Fibroblast of skin of back (primary cell): Measurements from ENCODE around the gene PTPRM.
A peak's percentile ranks its signal among the peaks of the same experiment; 100 is the strongest.

Experiments
- DNase-seq: peaks from one replicate; pipeline ENCODE4 v3.0.0-alpha.2; 2013

The PTPRM gene

DNA sequence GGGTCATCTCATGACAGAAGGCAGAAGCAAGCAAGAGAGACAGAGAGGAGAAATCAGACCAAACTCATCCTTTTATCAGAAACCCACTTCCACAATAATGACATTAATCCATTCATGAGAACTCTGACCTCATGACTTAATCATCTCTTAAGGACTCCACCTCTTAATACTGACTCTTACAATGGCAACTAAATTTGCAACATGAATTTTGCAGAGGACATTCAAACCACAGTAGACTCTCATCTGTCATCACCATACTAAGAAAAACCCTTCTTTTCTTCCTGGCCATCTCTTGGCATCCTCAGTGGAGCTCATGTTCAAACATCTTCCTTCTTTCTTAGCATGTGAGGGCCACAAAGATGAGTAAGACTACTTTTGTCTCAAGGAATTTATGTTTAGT is 565.9 kb downstream of the PTPRM start:
- DNase-seq: no peak

DNA sequence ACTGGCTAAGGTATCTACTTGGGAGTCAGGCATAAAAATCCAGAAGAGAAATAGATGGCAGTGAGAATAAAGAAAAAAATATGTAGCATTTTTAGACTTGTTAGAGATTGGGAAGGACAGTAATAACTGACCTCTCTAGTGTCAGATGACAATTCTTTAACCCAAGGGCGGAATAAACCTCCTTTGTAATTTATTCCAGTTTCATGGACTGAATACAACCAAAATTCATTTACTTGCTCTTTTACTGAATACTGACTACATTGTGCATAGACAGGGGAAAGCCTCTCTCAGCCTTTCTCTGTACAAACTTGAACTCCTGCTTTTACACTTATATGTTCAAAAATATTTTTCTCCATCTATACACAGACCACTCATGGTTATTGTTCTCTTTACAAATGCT is 566.8 kb downstream of the PTPRM start:
- no peak for DNase-seq

DNA sequence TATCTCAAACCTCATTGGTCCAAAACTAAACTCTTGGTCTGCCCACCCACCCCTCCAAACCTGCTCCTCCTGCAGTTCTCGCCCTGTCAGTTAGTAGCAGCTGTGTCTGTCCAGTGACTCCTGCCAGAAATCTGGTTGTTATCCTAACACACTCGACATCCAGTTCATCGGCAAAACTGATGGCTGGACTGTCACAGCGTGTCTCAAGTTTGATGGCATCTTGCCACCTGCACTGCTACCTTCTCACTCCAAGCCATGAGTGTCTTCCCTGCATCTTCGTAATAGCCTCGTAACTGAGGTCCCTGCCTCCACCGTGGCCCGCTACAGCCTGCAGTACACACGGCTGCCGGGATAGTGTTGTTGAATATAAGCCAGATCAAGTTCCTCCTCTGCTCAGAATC is 572.0 kb downstream of the PTPRM start:
- DNase-seq: no peak

DNA sequence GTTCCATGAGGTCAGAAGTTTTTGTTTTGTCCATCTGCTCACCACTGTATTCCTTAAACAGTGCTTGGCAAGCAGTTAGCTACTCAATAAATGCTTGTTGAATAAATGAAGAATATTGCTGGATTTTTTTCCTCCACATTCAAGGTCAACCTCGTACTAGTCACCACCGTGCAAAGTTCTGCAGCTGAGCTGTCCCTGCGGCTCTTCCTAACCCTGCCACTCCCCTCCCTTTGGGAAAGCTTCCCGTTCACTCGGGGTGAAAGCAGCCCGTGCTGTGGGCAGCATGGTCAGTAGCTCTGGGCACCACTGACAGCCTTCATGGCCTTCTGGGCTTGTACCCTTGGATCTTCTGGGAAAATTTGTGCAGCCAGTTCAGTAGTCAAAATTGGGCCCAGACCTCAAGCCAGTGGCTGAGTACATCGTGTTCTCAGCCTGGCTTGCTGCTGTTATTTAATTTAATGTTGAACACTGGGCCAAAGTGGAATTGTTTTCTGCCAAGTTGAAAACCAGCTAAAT is 572.8 kb downstream of the PTPRM start:
- DNase-seq: no peak

DNA sequence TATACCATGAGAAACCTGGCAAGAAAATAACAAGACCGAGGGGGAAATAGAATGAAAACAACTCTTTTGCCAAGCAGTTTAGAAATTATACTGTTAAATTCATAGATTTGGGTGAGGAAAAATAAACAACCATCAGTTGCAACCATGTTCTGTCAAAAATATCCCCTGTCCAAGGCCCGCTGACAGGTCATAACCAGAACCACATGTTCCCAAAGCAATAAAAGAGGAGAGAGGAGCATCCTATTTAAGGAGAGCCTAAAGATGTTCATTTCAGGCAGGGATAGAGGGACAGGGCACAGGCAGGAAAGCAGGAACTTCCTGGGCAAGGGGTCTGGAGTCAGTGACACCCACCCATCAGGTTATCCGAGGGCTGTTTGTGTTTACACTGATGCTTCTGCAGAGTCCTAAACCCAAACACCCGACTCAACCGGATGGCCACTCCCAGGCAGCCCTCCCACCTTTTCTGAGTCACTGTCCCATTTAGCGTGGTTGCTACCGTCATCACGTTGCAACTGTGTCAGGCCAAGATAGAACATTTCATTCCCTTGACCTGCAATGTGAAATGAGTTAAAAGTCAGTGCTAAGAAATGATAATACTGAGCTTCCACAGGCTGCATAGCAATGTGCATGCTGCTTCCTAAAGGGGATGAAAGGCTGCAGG is 573.9 kb downstream of the PTPRM start:
- peak; percentile 33 for DNase-seq

DNA sequence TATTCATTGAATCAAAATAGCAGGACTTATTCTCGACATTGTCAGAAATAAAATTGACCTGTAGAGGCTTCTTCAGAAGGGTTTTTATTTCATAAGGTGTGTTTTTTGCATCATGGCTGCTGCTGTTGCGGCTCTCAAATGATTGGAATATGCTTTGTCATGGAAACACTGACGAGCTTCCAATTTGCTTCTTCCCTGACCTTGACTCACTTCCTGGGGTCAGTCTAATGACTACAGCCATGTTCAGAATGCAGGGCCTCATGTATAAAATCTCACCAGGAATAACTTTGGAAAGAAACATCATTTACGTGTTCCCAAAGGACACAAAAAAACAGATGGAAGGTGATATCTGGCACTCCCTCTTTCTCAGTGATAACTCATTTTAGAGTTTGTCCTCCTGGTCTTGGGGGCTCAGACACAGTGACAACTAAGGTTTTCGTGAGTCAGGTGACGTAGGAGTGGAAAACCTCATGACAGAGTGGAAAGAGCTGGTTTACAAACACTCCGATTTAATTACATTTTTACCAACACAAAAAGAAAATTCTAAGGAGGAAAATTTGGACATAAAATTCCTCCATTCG is 575.1 kb downstream of the PTPRM start:
- DNase-seq: peak; percentile 26

DNA sequence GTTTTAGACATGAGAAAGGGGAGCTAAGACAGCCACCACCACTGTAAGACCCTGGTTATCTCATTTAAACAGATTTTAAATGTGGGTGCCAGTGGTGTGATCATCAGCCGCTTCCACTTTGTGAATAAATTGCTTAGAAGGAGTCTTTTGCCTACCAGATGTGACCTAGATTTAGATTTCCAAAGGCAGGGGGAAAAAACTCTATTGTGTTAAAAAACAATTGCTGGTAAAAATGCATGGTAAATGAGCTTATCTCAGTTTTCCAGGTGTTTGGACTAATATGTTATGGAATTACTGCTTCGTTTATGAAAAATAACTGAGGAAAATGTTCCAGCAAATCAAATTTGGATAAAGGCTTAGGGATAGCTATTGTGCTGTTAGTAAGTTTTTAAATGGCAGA is 575.8 kb downstream of the PTPRM start:
- DNase-seq: no peak

DNA sequence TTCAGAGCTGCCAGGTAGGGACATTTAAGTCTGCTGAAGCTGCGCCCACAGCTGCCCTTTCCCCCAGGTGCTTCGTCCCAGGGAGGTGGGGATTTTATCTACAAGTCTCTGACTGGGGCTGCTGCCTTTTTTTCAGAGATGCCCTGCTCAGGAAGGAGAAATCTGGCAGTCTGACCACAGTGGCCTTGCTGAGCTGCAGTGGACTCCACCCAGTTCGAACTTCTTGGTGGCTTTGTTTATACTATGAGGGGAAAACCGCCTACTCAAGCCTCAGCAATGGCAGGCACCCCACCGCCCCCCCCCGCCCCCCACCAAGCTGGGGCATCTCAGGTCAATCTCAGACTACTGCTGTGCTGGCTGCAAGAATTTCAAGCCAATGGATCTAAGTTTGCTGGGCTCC is 584.1 kb downstream of the PTPRM start:
- DNase-seq: peak; percentile 72

DNA sequence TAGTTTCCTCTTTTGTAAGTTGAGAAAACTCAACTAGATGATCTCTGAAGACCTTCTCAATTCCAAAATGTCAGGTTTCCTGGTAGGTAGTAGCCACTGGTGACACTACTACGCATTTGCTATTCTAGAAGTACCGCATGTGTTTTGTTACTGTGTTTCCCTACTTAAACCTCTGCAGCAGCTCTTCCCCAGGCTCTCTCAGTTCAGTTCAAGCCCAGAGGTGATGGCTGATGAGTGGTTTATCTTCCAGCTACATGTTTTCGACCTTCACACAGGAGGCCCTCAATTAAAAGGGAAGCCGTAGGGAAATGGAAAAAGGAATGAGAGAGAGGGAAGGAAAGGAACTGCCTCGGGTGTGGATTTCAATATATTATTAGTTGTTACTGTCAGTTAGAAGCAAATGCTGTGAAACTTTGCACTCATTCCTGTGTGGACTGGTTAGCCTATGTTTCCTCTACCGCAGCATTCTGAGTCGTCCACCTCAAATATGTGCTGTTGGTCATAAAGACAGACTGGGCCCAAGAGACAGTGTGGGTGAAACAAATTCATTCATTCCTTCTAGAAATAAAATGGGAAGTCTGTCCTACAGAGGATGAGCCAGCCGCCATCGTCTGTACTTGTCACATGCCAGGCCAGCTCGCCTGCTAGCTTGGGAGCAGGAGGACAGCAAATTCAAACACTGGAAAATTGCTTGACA is 586.9 kb downstream of the PTPRM start:
- peak; percentile 88 for DNase-seq

DNA sequence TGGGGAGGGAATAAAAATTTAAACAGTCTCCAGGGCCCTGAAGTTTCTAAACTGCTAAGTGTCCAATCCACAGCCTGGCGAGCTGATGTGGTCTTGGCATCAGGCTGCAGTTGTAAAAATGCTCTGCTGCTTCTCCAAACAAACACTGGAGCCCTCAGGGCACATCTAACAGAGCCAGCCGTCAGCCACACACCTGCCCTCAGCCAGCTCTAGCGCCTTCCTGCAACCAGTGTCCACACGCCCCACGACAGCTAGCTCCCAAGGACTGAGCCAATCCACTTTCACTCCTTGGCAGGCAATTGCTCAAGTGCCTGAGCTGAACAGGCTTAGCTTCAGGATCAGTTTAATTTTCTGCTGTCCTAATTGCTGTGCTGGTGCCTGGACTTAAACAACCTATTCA is 595.7 kb downstream of the PTPRM start:
- DNase-seq: no peak

DNA sequence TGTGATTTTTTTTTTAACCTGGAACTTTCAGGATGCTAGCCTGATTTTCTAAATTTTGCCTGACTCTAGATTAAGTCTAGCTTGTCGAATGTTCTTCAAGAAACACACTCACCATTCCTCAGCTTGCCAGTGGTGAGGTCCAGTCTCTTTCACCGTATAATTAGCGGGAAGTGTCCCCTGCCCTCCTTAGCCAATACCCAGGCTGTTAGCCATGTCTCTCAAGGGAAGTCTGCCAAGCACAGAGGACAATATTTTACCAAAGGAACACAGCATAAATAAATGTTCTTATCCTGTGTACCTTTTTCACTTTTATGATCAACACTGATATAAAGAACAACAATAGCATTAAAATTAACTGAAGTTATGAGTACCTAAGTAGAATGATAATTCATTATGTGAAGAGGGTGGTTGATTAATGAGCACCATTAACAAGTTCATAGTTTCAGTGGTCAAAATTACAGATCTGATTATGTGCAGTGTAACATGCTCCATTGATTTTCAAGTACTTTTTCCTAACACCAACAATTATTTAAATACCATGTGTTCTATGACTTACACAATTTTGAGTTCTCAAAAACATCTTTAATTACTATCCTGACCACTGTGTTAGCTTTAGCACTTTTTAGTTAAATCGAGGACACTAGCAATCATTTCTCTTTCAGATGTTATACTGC is 596.3 kb downstream of the PTPRM start:
- no peak for DNase-seq

DNA sequence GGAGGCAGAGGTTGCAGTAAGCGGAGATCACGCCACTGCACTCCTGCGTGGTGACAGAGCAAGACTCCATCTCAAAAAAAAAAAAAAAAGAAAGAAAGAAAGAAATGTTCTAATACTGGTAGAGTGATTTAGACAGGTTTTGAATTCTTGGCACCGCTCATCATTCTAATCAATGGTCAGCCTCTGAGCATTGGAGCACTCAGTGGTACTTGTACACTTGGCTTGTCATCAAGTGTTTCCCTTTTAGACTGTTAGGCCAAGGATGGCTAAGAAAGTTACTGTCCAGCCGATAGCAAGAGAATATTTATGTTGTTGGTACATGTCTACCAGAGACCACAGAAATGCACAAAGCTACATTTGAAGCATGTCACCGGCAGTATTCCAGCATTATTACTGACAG is 598.0 kb downstream of the PTPRM start:
- no peak for DNase-seq

DNA sequence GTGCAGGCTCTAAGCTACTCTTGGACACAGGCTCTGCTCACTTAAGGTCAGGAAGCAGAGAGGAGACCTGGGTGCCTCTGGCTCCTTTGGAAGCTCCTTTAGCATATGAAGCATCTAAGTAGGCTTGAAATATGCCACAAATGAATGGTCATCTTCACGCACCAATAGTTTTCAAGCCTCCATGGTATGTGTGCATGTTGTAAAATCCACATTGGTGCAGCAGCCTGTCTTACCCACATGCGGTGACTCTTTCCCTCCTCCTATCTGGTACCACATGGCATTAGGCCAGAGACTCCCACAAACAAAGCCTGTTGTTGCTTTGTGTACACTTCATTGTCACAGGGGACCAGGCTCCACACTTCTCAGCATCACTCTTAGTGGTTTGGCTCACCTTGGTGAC is 599.9 kb downstream of the PTPRM start:
- no peak for DNase-seq

DNA sequence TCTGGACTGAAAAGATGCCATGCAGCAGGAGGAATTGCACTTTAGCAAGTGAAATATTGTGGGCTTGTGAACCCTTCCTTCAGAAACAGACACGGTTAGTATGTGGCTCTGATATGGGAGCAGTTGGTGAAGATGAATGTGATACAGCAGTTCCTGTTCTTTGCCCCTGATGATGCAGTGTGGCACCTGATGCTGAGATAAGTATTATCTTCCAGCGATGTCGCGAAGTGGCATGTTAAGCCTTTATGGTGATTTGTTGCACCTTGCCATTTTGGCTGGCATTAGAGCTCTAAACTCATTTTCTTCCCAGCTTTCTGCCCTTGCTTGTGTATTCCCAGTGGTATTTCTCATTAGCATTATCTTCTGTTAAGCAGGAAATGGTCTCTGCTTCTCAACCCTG is 600.6 kb downstream of the PTPRM start:
- DNase-seq: no peak

DNA sequence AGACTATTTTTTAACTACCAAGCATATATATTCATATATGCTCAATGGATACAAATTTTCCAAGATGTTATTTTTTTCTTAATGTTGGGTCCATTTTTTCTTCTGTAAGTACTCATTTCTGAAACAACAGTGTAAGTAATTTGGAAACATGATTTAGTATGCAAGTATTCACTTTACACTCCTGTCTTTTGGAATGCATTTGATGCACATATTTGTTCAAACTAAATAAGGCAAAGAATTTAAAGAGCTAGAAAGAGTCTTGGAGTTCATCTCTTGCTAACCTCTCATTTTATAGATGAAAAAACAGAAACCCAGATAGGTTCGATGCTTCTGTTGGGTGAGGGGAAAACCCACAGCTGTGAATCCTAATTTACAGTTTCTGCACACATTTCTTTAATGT is 602.6 kb downstream of the PTPRM start:
- no peak for DNase-seq

DNA sequence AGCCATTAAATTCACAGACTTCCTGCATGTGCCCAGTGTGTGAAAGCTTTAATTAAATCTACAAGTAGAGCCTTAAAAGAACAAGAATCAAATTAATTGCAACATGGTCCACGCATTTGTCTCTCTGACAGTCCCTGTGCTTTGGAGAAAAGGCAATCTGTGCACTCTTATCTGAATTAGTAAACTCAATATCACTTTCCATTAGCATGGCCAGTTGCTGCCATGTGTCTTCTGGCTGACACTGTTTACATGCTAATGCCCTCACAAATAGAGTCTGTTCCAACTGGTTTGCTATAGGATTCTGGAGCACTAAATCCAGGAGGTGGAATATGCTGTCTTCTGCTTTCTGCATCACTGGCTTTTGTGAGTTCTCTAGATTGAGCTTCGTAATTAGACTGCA is 607.7 kb downstream of the PTPRM start:
- no peak for DNase-seq

DNA sequence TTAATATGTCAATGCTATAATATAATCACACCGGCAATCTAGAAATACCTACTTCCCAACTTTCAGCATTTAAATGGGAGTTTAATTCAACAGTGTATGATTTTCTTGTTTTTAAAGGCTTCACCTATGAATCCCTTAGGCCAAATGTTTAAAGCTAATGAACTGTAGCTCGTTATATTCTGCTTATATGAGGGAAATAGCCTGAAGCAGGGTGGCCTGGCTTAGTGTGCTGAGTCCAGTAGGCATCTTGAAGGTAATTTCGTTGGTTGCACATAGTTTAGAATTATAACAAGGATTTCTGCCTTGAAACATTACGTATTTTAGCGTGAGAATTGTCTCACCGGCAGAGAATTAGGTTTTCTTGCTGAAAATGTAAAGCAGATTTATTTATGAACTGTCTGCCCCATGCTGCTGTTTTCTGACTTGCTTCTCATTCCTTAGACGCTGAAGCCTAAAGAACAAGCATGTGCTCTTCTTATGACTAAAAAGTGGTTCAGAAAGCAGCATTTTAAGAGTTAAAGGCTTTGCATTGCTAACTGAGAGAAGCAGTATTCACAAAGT is 608.5 kb downstream of the PTPRM start:
- no peak for DNase-seq

DNA sequence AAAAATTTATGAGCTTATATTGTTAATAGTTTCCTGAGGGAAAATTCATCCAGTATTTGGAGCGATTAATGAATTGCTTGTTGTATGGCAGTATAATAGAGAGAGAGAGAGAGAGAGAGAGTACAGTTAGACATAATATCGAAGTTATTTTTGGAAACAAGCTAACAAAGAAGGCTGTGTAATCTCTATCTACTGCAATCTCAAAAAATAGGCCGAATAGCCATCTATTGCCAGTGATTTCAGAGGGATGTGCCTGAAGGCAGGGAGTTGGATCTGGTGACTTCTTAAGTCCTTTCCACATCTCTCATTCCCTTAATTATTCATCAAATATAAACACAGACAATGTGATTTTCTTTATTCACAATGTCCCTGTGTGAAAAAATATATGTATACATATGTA is 609.0 kb downstream of the PTPRM start:
- no peak for DNase-seq

DNA sequence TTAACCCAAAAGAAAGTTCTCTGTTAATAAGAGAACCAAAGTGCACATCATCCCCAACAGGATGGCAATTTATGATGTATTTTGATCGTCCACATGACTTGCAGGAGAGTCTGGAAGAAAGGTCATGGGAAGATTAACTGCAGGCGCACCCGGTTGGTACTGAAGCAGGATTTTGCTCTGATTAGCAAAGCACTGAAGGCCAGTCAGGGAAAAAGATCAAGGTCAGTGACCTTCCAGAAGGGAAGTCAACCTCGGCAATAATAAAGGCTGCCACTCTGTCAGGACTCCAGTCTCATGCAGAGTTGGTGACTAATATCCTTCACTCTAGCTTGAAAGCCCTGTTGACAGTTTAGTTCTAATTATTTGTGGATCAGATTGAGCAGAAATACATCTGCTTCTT is 609.4 kb downstream of the PTPRM start:
- DNase-seq: peak; percentile 15

DNA sequence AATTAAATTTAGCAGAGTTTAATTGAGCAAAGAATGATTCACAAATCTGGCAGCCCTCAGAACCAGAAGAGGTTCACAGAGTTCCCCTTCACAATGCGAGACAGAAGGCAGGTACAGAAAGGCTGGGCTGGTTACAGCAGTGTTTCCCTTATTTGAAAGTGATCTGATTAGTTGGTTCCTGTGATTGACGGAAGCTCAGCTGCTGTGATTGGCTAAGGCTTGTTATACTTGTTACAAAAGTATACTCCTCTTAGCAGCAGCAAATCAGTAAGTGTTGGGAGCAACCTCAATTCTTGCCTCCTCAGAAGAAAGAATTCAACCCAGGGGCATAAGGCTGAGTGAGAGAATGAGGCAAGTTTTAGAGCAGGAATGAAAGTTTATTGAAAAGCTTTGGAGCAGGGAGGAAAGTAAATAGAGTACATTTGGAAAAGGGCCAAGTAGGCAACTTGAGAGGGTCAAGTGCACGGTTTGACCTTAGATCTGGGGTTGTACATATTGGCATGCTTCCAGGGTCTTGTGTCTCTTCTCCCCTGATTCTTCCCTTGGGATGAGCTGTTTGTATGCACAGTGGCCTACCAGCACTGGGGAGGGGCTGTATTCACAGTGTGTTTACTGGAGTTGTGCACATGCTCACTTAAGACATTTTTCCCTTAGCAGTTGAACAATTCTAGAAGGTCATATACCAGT is 610.4 kb downstream of the PTPRM start:
- peak; percentile 10 for DNase-seq

DNA sequence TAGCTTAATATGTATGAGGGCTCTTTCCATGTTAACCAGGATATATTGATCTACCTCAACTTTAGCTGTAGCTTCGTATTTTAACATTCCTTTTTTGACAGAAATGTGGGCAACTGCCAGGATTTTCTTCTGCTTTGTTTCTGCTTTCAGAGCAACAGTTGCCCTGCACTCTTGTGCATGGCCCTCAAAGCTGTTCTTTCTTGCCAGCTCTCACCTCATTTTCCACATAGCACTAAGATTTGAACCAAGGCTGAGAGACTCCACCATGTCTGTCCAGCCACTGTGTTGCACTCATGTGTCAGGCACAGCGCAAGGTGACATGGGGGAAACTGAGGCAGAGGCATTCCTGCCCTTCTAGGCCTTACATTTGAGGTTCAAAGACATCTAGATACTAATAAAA is 619.3 kb downstream of the PTPRM start:
- DNase-seq: no peak

DNA sequence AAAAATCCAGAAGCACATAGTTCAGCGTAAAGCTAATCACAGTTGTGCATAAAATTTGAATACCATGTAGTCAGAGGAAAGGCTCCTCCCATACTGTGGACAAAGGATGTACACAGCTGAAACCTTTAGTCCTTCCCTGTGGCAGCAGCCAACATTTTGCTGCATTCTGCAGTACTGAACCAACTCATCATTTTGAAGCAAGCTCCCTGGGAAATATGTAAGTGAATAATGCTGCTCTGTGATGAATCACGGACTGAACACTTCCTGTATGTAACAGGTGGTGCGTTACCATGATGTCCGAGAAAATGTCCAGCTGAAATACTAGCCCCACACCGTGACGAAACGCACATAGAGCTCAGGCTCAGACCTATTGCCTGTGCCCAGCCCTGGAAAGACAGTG is 621.1 kb downstream of the PTPRM start:
- DNase-seq: peak; percentile 44

DNA sequence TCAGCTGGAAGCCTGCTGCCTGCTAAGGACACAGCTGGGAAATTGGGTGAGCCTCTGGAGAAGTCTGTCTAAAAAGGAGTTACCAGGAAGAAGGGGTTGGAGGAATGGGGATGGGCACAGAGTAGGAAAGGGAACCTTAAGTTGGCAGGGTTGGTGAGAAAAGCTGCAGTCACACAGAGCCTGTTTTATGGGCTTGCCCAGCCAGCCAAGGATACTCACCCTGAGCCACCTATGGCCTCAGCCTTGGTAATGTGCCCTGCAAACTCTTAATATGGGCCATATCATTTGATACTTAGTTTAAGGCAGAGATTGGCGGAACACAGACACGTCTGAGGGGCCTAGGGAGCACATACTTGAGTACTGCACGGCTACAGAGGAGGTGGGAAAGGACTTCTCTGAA is 623.9 kb downstream of the PTPRM start:
- no peak for DNase-seq
